SK-N-SH (cell line): Measurements from ENCODE around the gene FPGT. TPM values are rescaled to one million over a fixed set of nuclear protein-coding genes. Genes with fewer than 3 reads are reported as not detected.

Experiments used
- CTCF ChIA-PET: fragments of 300-600, 350-600 bp; formaldehyde crosslinking; extraction: SDS; loops from one replicate; lab custom pipeline; 2021; lab: Yijun Ruan, JAX
- POLR2A ChIA-PET: fragments of 350-600 bp; sonication (Branson Sonifier 250); formaldehyde crosslinking; extraction: SDS; loops from one replicate; lab custom pipeline; 2020; ENCODE audit warnings: antibody characterized with exemption, inconsistent platforms; lab: Yijun Ruan, JAX
- DNase-seq: peaks from one replicate; pipeline ENCODE4 v3.0.0; 2012
- H2AFZ ChIP-seq: fragments of 200-600 bp; sonication (generic); 2 replicates; pipeline ENCODE4 v1.8.1; 2016; ENCODE audit warnings: antibody characterized with exemption, mild to moderate bottlenecking, low read depth
- H3F3A ChIP-seq: fragments of 200-600 bp; sonication (generic); replicated peaks from 2 replicates; pipeline ENCODE3; 2016; ENCODE audit warnings: antibody characterized with exemption, mild to moderate bottlenecking; ENCODE audit not compliant: insufficient read depth
- H3K27ac ChIP-seq, 2 experiments: fragments of 200-500 bp in 1 of 2; fragments of 200-600 bp in 1 of 2; sonication (Bioruptor generic) in 1 of 2; sonication (generic), shearing (Covaris generic) in 1 of 2; 2 replicates each; pipeline versions ENCODE4 v1.5.1 to v1.6.1; 2014 to 2016; ENCODE audit warnings: low read depth in 2 of 2, inconsistent platforms in 1 of 2, low read length in 1 of 2, mild to moderate bottlenecking in 1 of 2, mixed read lengths in 1 of 2
- H3K27me3 ChIP-seq: fragments of 200-600 bp; sonication (generic), shearing (Covaris generic); 2 replicates; pipeline ENCODE4 v1.6.1; 2016; ENCODE audit warnings: mixed run types; ENCODE audit not compliant: insufficient read depth
- H3K36me3 ChIP-seq, 2 experiments: fragments of 200-500 bp in 1 of 2; fragments of 200-600 bp in 1 of 2; sonication (Bioruptor generic) in 1 of 2; sonication (generic) in 1 of 2; replicated peaks in 1 of 2; 2 replicates each; pipeline versions ENCODE3 to v1.5.1; 2014 to 2016; ENCODE audit warnings: low read length in 1 of 2, mild to moderate bottlenecking in 1 of 2; ENCODE audit not compliant: insufficient read depth in 2 of 2, control insufficient read depth in 1 of 2
- H3K4me1 ChIP-seq, 2 experiments: fragments of 200-500 bp in 1 of 2; fragments of 200-600 bp in 1 of 2; sonication (Bioruptor generic) in 1 of 2; sonication (generic), shearing (Covaris generic) in 1 of 2; 2 replicates each; pipeline versions ENCODE4 v1.5.1 to v1.6.1; 2014 to 2016; ENCODE audit warnings: low read depth in 1 of 2, low read length in 1 of 2, mixed run types in 1 of 2; ENCODE audit not compliant: insufficient read depth in 2 of 2, control insufficient read depth in 1 of 2
- H3K4me2 ChIP-seq: fragments of 200-600 bp; sonication (generic), shearing (Covaris generic); 2 replicates; pipeline ENCODE4 v1.6.1; 2017; ENCODE audit warnings: mixed run types
- H3K4me3 ChIP-seq, 2 experiments: fragments of 200-500 bp in 1 of 2; fragments of 200-600 bp in 1 of 2; sonication (Bioruptor generic) in 1 of 2; sonication (generic), shearing (Covaris generic) in 1 of 2; 2 replicates each; pipeline versions ENCODE4 v1.5.1 to v1.8.1; 2014 to 2016; ENCODE audit warnings: low read depth in 2 of 2, inconsistent platforms in 1 of 2, low read length in 1 of 2, mild to moderate bottlenecking in 1 of 2, mixed read lengths in 1 of 2, moderate library complexity in 1 of 2
- H3K79me2 ChIP-seq: fragments of 200-600 bp; sonication (generic); 2 replicates; pipeline ENCODE4 v1.8.1; 2017; ENCODE audit warnings: mild to moderate bottlenecking; ENCODE audit not compliant: insufficient read depth
- H3K9ac ChIP-seq: fragments of 200-600 bp; sonication (generic); 2 replicates; pipeline ENCODE4 v1.6.1; 2017; ENCODE audit warnings: mixed run types
- H3K9me2 ChIP-seq: fragments of 200-600 bp; sonication (generic); 2 replicates; pipeline ENCODE4 v1.6.1; 2017; ENCODE audit warnings: mixed run types
- H3K9me3 ChIP-seq: fragments of 200-600 bp; sonication (generic); 2 replicates; pipeline ENCODE4 v1.6.1; 2017; ENCODE audit warnings: mixed run types, mild to moderate bottlenecking, moderate library complexity
- H4K20me1 ChIP-seq: fragments of 200-600 bp; sonication (generic); 2 replicates; pipeline ENCODE4 v1.6.1; 2017; ENCODE audit warnings: mild to moderate bottlenecking, mixed run types; ENCODE audit not compliant: insufficient read depth
- FOSL2 ChIP-seq: IDR thresholded peaks from 2 replicates; pipeline ENCODE4 v1.4.0; 2012; ENCODE audit warnings: low read depth, mild to moderate bottlenecking, moderate library complexity, borderline replicate concordance
- FOXM1 ChIP-seq: IDR thresholded peaks from 2 replicates; pipeline ENCODE4 v1.4.0; 2012; ENCODE audit warnings: low read depth, mild to moderate bottlenecking
- GABPA ChIP-seq: IDR thresholded peaks from 2 replicates; pipeline ENCODE4 v1.4.0; 2012; ENCODE audit warnings: low read depth, mild to moderate bottlenecking
- GATA2 ChIP-seq: sonication (generic); formaldehyde crosslinking; IDR thresholded peaks from 2 replicates; pipeline ENCODE4 v1.5.0; 2020; ENCODE audit warnings: mild to moderate bottlenecking, missing genetic modification reagents
- IRF3 ChIP-seq: fragments of 150-350 bp; IDR thresholded peaks from 2 replicates; pipeline ENCODE4 v1.6.1; 2016; ENCODE audit warnings: mild to moderate bottlenecking, low read depth, low read length
- MEF2A ChIP-seq: IDR thresholded peaks from 2 replicates; pipeline ENCODE4 v1.4.0; 2012; ENCODE audit warnings: low read depth, borderline replicate concordance
- MXI1 ChIP-seq: IDR thresholded peaks from 2 replicates; pipeline ENCODE4 v1.6.1; 2012; ENCODE audit warnings: mild to moderate bottlenecking, low read depth, low read length, improper control_type of control experiment
- NRF1 ChIP-seq: IDR thresholded peaks from 2 replicates; pipeline ENCODE4 v1.6.1; 2012; ENCODE audit warnings: low read depth, mild to moderate bottlenecking, low read length
- POLR2AphosphoS5 ChIP-seq: IDR thresholded peaks from 2 replicates; pipeline ENCODE4 v1.6.1; 2012; ENCODE audit warnings: low read depth, low read length
- RAD21 ChIP-seq: IDR thresholded peaks from 2 replicates; pipeline ENCODE4 v1.6.1; 2012; ENCODE audit warnings: mild to moderate bottlenecking, low read length
- RCOR1 ChIP-seq: fragments of 150-350 bp; IDR thresholded peaks from 2 replicates; pipeline ENCODE4 v1.6.1; 2017; ENCODE audit warnings: antibody characterized with exemption, low read length
- RXRA ChIP-seq: IDR thresholded peaks from 2 replicates; pipeline ENCODE4 v1.4.0; 2012; ENCODE audit warnings: low read depth, mild to moderate bottlenecking, borderline replicate concordance
- SIN3A ChIP-seq: IDR thresholded peaks from 2 replicates; pipeline ENCODE4 v1.6.1; 2012; ENCODE audit warnings: low read depth, mild to moderate bottlenecking, low read length, moderate library complexity, borderline replicate concordance
- SMC3 ChIP-seq: IDR thresholded peaks from 2 replicates; pipeline ENCODE4 v1.6.1; 2012; ENCODE audit warnings: low read depth, low read length, improper control_type of control experiment
- TAF1 ChIP-seq: IDR thresholded peaks from 2 replicates; pipeline ENCODE4 v1.6.1; 2012; ENCODE audit warnings: low read depth, mild to moderate bottlenecking, low read length, moderate library complexity, borderline replicate concordance
- TEAD4 ChIP-seq: IDR thresholded peaks from 2 replicates; pipeline ENCODE4 v1.4.0; 2012; ENCODE audit warnings: mild to moderate bottlenecking, borderline replicate concordance; ENCODE audit not compliant: insufficient read depth
- USF1 ChIP-seq: IDR thresholded peaks from 2 replicates; pipeline ENCODE4 v1.4.0; 2012; ENCODE audit warnings: low read depth, borderline replicate concordance
- YY1 ChIP-seq: IDR thresholded peaks from 2 replicates; pipeline ENCODE4 v1.4.0; 2012; ENCODE audit warnings: low read depth, mild to moderate bottlenecking
- WGBS: methylation state at CpG from one replicate; pipeline ENCODE4 v1.1.6; 2017; ENCODE audit warnings: low lambda C conversion rate; 5-methylcytosine and 5-hydroxymethylcytosine counted together
- polyA plus RNA-seq, 3 experiments: library from polyadenylated mRNA; depleted of rRNA; stranded (reverse); fragments of >200 nt; gene quantifications; 2 replicates each; pipeline ENCODE4 v1.2.3, GENCODE V29; 2012
- TF ChIP-seq, protein P1 (sequence below): IDR thresholded peaks from 2 replicates; pipeline ENCODE4 v1.6.1; 2012; ENCODE audit warnings: mild to moderate bottlenecking, low read depth, low read length, moderate library complexity
- TF ChIP-seq, protein P2 (sequence below): fragments of 200-600 bp; sonication (generic); IDR thresholded peaks from 2 replicates; pipeline ENCODE4 v1.6.1; 2017; ENCODE audit warnings: antibody characterized with exemption, mild to moderate bottlenecking, moderate library complexity

FPGT gene
- polyA plus RNA-seq, 1 of the 3 experiments (the other 2 are of a cell fraction), result 3.5 TPM

GRCh38 chr1:74161497-74161896 lies 36.5 kb upstream of the FPGT start:
- no peak for DNase-seq
- no peak overlapping the region for H3K9ac ChIP-seq
- no peak overlapping the region for H3K4me2 ChIP-seq
- CTCF ChIA-PET, result no interaction called here
- no peaks in the 10 kb centered on the region for H3K27me3 ChIP-seq
- H3K36me3 ChIP-seq, result no peaks in the 10 kb centered on the region
- H3F3A ChIP-seq, result no peaks in the 10 kb centered on the region
- POLR2A ChIA-PET, result no interaction called here
- H4K20me1 ChIP-seq, result no peaks in the 10 kb centered on the region
- H3K4me3 ChIP-seq, result no peak overlapping the region
- TF ChIP-seq YY1 (no peak), MXI1 (no peak), RCOR1 (no peak), RXRA (no peak), POLR2AphosphoS5 (no peak)
- no peaks in the 10 kb centered on the region for H3K9me3 ChIP-seq
- no peaks in the 10 kb centered on the region for H3K79me2 ChIP-seq
- H3K4me1 ChIP-seq, result no peaks in the 10 kb centered on the region
- no peaks in the 10 kb centered on the region for H3K9me2 ChIP-seq
- no peak overlapping the region for H3K27ac ChIP-seq
- H2AFZ ChIP-seq, result no peak overlapping the region

GRCh38 chr1:74162333-74162732 lies 35.7 kb upstream of the FPGT start:
- Histone ChIP-seq H3F3A (no peaks in the 10 kb centered on the region), H3K4me2 (no peak overlapping the region), H2AFZ (no peak overlapping the region), H3K4me3 (no peak overlapping the region), H3K36me3 (no peaks in the 10 kb centered on the region), H4K20me1 (no peaks in the 10 kb centered on the region), H3K9ac (no peak overlapping the region), H3K27me3 (no peaks in the 10 kb centered on the region), H3K27ac (no peak overlapping the region), H3K79me2 (no peaks in the 10 kb centered on the region), H3K4me1 (no peaks in the 10 kb centered on the region), H3K9me2 (no peaks in the 10 kb centered on the region), H3K9me3 (no peaks in the 10 kb centered on the region)
- 43% methylated on average over 5 of the region's 5 CpGs for WGBS
- DNase-seq, result no peak
- CTCF ChIA-PET, result no interaction called here
- TF ChIP-seq TEAD4, result no peak
- TF ChIP-seq IRF3, result no peak
- TF ChIP-seq GATA2, result no peak
- TF ChIP-seq, protein P1, sequence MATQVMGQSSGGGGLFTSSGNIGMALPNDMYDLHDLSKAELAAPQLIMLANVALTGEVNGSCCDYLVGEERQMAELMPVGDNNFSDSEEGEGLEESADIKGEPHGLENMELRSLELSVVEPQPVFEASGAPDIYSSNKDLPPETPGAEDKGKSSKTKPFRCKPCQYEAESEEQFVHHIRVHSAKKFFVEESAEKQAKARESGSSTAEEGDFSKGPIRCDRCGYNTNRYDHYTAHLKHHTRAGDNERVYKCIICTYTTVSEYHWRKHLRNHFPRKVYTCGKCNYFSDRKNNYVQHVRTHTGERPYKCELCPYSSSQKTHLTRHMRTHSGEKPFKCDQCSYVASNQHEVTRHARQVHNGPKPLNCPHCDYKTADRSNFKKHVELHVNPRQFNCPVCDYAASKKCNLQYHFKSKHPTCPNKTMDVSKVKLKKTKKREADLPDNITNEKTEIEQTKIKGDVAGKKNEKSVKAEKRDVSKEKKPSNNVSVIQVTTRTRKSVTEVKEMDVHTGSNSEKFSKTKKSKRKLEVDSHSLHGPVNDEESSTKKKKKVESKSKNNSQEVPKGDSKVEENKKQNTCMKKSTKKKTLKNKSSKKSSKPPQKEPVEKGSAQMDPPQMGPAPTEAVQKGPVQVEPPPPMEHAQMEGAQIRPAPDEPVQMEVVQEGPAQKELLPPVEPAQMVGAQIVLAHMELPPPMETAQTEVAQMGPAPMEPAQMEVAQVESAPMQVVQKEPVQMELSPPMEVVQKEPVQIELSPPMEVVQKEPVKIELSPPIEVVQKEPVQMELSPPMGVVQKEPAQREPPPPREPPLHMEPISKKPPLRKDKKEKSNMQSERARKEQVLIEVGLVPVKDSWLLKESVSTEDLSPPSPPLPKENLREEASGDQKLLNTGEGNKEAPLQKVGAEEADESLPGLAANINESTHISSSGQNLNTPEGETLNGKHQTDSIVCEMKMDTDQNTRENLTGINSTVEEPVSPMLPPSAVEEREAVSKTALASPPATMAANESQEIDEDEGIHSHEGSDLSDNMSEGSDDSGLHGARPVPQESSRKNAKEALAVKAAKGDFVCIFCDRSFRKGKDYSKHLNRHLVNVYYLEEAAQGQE, result no peak
- no peak for TF ChIP-seq POLR2AphosphoS5
- TF ChIP-seq, protein P2, sequence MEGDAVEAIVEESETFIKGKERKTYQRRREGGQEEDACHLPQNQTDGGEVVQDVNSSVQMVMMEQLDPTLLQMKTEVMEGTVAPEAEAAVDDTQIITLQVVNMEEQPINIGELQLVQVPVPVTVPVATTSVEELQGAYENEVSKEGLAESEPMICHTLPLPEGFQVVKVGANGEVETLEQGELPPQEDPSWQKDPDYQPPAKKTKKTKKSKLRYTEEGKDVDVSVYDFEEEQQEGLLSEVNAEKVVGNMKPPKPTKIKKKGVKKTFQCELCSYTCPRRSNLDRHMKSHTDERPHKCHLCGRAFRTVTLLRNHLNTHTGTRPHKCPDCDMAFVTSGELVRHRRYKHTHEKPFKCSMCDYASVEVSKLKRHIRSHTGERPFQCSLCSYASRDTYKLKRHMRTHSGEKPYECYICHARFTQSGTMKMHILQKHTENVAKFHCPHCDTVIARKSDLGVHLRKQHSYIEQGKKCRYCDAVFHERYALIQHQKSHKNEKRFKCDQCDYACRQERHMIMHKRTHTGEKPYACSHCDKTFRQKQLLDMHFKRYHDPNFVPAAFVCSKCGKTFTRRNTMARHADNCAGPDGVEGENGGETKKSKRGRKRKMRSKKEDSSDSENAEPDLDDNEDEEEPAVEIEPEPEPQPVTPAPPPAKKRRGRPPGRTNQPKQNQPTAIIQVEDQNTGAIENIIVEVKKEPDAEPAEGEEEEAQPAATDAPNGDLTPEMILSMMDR, result no peak
- no peak for TF ChIP-seq FOXM1
- no peak for TF ChIP-seq RAD21
- no peak for TF ChIP-seq MXI1
- no peak for TF ChIP-seq RXRA
- no peak for TF ChIP-seq SIN3A
- no peak for TF ChIP-seq SMC3
- TF ChIP-seq MEF2A, result no peak
- TF ChIP-seq USF1, result no peak
- no peak for TF ChIP-seq GABPA
- TF ChIP-seq FOSL2, result no peak
- no peak for TF ChIP-seq NRF1
- TF ChIP-seq TAF1, result no peak
- POLR2A ChIA-PET, result no interaction called here
